Upper lobe of left lung (tissue), 4 donors: ENCODE measurements around the gene UGCG.

ENCODE experiments used
- POLR2A ChIP-seq, 4 donors: fragments of 450-650 bp; IDR thresholded peaks; one replicate each; pipeline ENCODE4 v1.5.1; 2016 to 2017; ENCODE audit warnings: antibody characterized with exemption in 4 of 4, mild to moderate bottlenecking in 2 of 4
- TF ChIP-seq, protein P1 (sequence below), 6 experiments: fragments of 450-650 bp in 4 of 6; fragments of 200-600 bp in 2 of 6; sonication (generic) in 2 of 6; IDR thresholded peaks; one replicate each; pipeline ENCODE4 v1.5.1; 2016 to 2019; ENCODE audit warnings: antibody characterized with exemption in 6 of 6

- TF ChIP-seq, protein P1, sequence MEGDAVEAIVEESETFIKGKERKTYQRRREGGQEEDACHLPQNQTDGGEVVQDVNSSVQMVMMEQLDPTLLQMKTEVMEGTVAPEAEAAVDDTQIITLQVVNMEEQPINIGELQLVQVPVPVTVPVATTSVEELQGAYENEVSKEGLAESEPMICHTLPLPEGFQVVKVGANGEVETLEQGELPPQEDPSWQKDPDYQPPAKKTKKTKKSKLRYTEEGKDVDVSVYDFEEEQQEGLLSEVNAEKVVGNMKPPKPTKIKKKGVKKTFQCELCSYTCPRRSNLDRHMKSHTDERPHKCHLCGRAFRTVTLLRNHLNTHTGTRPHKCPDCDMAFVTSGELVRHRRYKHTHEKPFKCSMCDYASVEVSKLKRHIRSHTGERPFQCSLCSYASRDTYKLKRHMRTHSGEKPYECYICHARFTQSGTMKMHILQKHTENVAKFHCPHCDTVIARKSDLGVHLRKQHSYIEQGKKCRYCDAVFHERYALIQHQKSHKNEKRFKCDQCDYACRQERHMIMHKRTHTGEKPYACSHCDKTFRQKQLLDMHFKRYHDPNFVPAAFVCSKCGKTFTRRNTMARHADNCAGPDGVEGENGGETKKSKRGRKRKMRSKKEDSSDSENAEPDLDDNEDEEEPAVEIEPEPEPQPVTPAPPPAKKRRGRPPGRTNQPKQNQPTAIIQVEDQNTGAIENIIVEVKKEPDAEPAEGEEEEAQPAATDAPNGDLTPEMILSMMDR (IDR thresholded peaks at IDR 0.05), result no peak
- TF ChIP-seq POLR2A (IDR thresholded peaks at IDR 0.05), result no peak
These were observed 40.7 kb downstream of the UGCG start for GRCh38 chr9:111937301-111937700.
